ENCODE data around the gene TMSB10. TPM values are rescaled to one million over a fixed set of nuclear protein-coding genes. Genes with fewer than 3 reads are reported as not detected.
"Not testable (repeated sequence)": the region's sequence is repeated elsewhere in the genome, so short reads cannot be mapped to it uniquely, and the experiment has no call there.

TMSB10 gene
- polyA plus RNA-seq, 3 donors: 5,130 to 7,914 (median 6,847) TPM

DNA sequence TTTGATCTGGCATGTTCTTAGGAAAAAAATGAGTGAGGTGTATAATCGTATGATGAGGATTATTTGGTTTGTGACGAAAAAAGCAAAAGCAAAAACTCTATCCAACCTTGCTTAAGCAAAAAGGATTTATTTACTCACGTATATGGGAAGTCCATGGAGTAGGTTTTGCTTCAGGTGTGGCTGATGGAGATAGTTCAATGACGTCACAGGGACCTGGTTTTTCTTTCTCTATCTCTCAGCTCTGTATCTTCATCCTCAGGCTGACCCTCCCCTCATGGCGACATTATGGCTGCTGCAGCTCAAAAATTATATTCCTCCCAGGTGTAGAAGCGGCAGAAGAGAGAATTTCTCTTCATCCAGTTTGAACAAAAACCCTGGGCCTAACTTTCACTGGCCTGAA lies 8.9 kb downstream of the TMSB10 start:
- no peaks in the 10 kb centered on the region for H3K36me3 ChIP-seq (replicated peaks in 1 of 2; ENCODE audit: control insufficient read depth in 1 of 2, insufficient read depth in 2 of 2, low read length in 2 of 2)
- no peak overlapping the region for H3K9ac ChIP-seq (ENCODE audit: insufficient read depth, low read length, poor library complexity, severe bottlenecking)
- Mint-ChIP-seq H3K4me3 (no peak overlapping the region), H3K27ac (no peak overlapping the region), H3K9me3 (peaks cover 0 to 8% (median 0%) of the 10 kb centered on the region in 7 donors), H3K27me3 (ENCODE audit: low read depth in 3 of 3) (peaks cover 0 to 2% (median 0%) of the 10 kb centered on the region in 3 donors), H3K36me3 (peaks cover 8% of the 10 kb centered on the region in 2 donors), H3K4me1 (peaks cover 16% of the 10 kb centered on the region)
- DNase-seq: no peak
- TF ChIP-seq, protein P1, sequence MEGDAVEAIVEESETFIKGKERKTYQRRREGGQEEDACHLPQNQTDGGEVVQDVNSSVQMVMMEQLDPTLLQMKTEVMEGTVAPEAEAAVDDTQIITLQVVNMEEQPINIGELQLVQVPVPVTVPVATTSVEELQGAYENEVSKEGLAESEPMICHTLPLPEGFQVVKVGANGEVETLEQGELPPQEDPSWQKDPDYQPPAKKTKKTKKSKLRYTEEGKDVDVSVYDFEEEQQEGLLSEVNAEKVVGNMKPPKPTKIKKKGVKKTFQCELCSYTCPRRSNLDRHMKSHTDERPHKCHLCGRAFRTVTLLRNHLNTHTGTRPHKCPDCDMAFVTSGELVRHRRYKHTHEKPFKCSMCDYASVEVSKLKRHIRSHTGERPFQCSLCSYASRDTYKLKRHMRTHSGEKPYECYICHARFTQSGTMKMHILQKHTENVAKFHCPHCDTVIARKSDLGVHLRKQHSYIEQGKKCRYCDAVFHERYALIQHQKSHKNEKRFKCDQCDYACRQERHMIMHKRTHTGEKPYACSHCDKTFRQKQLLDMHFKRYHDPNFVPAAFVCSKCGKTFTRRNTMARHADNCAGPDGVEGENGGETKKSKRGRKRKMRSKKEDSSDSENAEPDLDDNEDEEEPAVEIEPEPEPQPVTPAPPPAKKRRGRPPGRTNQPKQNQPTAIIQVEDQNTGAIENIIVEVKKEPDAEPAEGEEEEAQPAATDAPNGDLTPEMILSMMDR (IDR thresholded peaks at IDR 0.05): no peak
- H3K9me3 ChIP-seq (replicated peaks in 1 of 2; ENCODE audit: control insufficient read depth in 1 of 2, insufficient read depth in 1 of 2, low read length in 2 of 2): no peaks in the 10 kb centered on the region
- peaks cover 8 to 11% of the 10 kb centered on the region in 2 donors for H3K4me1 ChIP-seq (ENCODE audit: control insufficient read depth in 1 of 2, insufficient read depth in 2 of 2, low read length in 2 of 2)
- no peak overlapping the region for H2AFZ ChIP-seq (ENCODE audit: insufficient read depth, low read depth, low read length, poor library complexity, severe bottlenecking)
- H3K27ac ChIP-seq (ENCODE audit: low read depth in 1 of 2, low read length in 2 of 2): no peak overlapping the region
- no peak overlapping the region for H3K4me2 ChIP-seq (replicated peaks; ENCODE audit: extremely low read depth, low read length, poor library complexity, severe bottlenecking)
- no CpG with 5 or more reads among the region's 6 CpGs for WGBS (ENCODE audit: insufficient coverage)
- intact Hi-C loops (cut with micrococcal nuclease): no loop called here
- H3K27me3 ChIP-seq (ENCODE audit: control insufficient read depth in 2 of 2, insufficient read depth in 2 of 2, low read length in 2 of 2): no peaks in the 10 kb centered on the region
- no peaks in the 10 kb centered on the region for H4K20me1 ChIP-seq (ENCODE audit: insufficient read depth, low read length)
- H3K4me3 ChIP-seq (replicated peaks in 1 of 3; ENCODE audit: low read depth in 2 of 3, low read length in 3 of 3): no peak overlapping the region
- H3K79me2 ChIP-seq (ENCODE audit: insufficient read depth, low read length): no peaks in the 10 kb centered on the region

DNA sequence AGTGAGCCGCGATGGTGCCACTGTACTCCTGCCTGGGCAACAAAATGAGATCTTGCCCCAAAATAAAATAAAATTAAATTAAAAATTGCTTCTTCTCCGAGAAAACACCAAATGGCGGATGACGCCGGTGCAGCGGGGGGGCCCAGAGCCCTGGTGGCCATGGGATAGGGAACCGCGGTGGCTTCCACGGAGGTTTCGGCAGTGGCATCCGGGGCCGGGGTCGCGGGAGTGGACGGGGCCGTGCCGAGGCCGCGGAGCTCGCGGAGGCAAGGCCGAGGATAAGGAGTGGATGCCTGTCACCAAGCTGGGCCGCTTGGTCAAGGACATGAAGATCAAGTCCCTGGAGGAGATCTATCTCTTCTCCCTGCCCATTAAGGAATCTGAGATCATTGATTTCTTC lies 10.2 kb downstream of the TMSB10 start:
- H3K27me3 Mint-ChIP-seq (ENCODE audit: low read depth in 3 of 3); H3K4me3 ChIP-seq (replicated peaks in 1 of 3; ENCODE audit: low read depth in 2 of 3, low read length in 3 of 3); intact Hi-C loops (cut with micrococcal nuclease); H3K27ac ChIP-seq (ENCODE audit: low read depth in 1 of 2, low read length in 2 of 2); DNase-seq; H3K9me3 ChIP-seq (replicated peaks in 1 of 2; ENCODE audit: control insufficient read depth in 1 of 2, insufficient read depth in 1 of 2, low read length in 2 of 2); H3K9ac ChIP-seq (ENCODE audit: insufficient read depth, low read length, poor library complexity, severe bottlenecking); H2AFZ ChIP-seq (ENCODE audit: insufficient read depth, low read depth, low read length, poor library complexity, severe bottlenecking); H3K36me3 ChIP-seq (replicated peaks in 1 of 2; ENCODE audit: control insufficient read depth in 1 of 2, insufficient read depth in 2 of 2, low read length in 2 of 2); H3K27ac Mint-ChIP-seq; H3K27me3 ChIP-seq (ENCODE audit: control insufficient read depth in 2 of 2, insufficient read depth in 2 of 2, low read length in 2 of 2); H3K36me3 Mint-ChIP-seq; H3K79me2 ChIP-seq (ENCODE audit: insufficient read depth, low read length); H3K4me2 ChIP-seq (replicated peaks; ENCODE audit: extremely low read depth, low read length, poor library complexity, severe bottlenecking); H3K4me3 Mint-ChIP-seq; H4K20me1 ChIP-seq (ENCODE audit: insufficient read depth, low read length); H3K9me3 Mint-ChIP-seq: not testable (repeated sequence)
- H3K4me1 ChIP-seq (ENCODE audit: control insufficient read depth in 1 of 2, insufficient read depth in 2 of 2, low read length in 2 of 2): peaks cover 19 to 20% of the 10 kb centered on the region in 2 donors
- WGBS (ENCODE audit: insufficient coverage): 100% methylated on average over 13 of the region's 24 CpGs
- H3K4me1 Mint-ChIP-seq: peaks cover 20% of the 10 kb centered on the region

DNA sequence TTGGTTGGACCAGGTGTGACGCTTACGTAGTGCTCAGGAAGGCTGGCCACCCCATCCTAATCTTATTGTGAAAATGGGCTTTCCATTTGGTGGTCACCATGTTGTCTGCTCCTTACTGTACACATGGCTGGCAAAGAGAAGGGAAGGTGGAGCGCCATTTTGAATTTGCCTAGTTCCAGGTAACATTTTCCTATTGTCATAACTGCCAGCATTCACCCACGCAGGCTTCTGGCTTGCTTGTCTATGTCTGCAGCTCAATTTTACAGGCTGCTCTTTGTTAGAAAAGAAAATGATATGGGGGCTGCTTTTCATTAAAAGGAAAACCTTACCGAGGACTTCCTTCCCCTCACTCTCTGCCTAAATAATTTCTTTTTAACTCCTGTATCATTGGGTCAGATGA lies 12.4 kb downstream of the TMSB10 start:
- H3K36me3 ChIP-seq (replicated peaks in 1 of 2; ENCODE audit: control insufficient read depth in 1 of 2, insufficient read depth in 2 of 2, low read length in 2 of 2); H3K9me3 Mint-ChIP-seq; intact Hi-C loops (cut with micrococcal nuclease); H3K27me3 ChIP-seq (ENCODE audit: control insufficient read depth in 2 of 2, insufficient read depth in 2 of 2, low read length in 2 of 2); H3K27ac Mint-ChIP-seq; H3K27ac ChIP-seq (ENCODE audit: low read depth in 1 of 2, low read length in 2 of 2); H2AFZ ChIP-seq (ENCODE audit: insufficient read depth, low read depth, low read length, poor library complexity, severe bottlenecking); H4K20me1 ChIP-seq (ENCODE audit: insufficient read depth, low read length); H3K4me3 Mint-ChIP-seq; DNase-seq; H3K27me3 Mint-ChIP-seq (ENCODE audit: low read depth in 3 of 3); H3K36me3 Mint-ChIP-seq; H3K79me2 ChIP-seq (ENCODE audit: insufficient read depth, low read length); H3K4me2 ChIP-seq (replicated peaks; ENCODE audit: extremely low read depth, low read length, poor library complexity, severe bottlenecking); H3K9ac ChIP-seq (ENCODE audit: insufficient read depth, low read length, poor library complexity, severe bottlenecking); H3K9me3 ChIP-seq (replicated peaks in 1 of 2; ENCODE audit: control insufficient read depth in 1 of 2, insufficient read depth in 1 of 2, low read length in 2 of 2); H3K4me3 ChIP-seq (replicated peaks in 1 of 3; ENCODE audit: low read depth in 2 of 3, low read length in 3 of 3): not testable (repeated sequence)
- 100% methylated on average over 1 of the region's 5 CpGs for WGBS (ENCODE audit: insufficient coverage)
- peaks cover 18% of the 10 kb centered on the region for H3K4me1 Mint-ChIP-seq
- peaks cover 19 to 20% of the 10 kb centered on the region in 2 donors for H3K4me1 ChIP-seq (ENCODE audit: control insufficient read depth in 1 of 2, insufficient read depth in 2 of 2, low read length in 2 of 2)

Data from CD14-positive monocyte (primary cell).